GM06990 (cell line): ENCODE data around the gene SPOCK2.

Experiments used
- DNase-seq: peaks from one replicate; pipeline ENCODE4 v3.0.0-alpha.2; 2011; ENCODE audit not compliant: insufficient read length; ENCODE audit errors: extremely low read depth
- H3K27me3 ChIP-seq: replicated peaks from 2 replicates; pipeline ENCODE4 v1.6.0; 2011; ENCODE audit warnings: low read length; ENCODE audit not compliant: control insufficient read depth, insufficient read depth
- H3K36me3 ChIP-seq: 2 replicates; pipeline ENCODE4 v1.5.1; 2011; ENCODE audit warnings: low read length; ENCODE audit not compliant: control insufficient read depth, insufficient read depth
- H3K4me3 ChIP-seq: replicated peaks from 2 replicates; pipeline ENCODE4 v1.5.1; 2011; ENCODE audit warnings: low read depth, mild to moderate bottlenecking, control low read depth, low read length
- CTCF ChIP-seq: IDR thresholded peaks from 2 replicates; pipeline ENCODE4 v1.5.1; 2011; ENCODE audit warnings: low read length, control low read depth, mild to moderate bottlenecking, inconsistent platforms; ENCODE audit not compliant: insufficient read depth, poor library complexity, severe bottlenecking

The SPOCK2 gene

GRCh38 chr10:72020914-72021809, 67.2 kb downstream of the SPOCK2 start:
- H3K27me3 ChIP-seq = no peaks in the 10 kb centered on the region; the same call in 1 of the 2 replicates
- DNase-seq = no peak
- no peak for TF ChIP-seq CTCF
- H3K4me3 ChIP-seq = no peak overlapping the region
- H3K36me3 ChIP-seq = no peaks in the 10 kb centered on the region

GRCh38 chr10:72019085-72019876, 69.1 kb downstream of the SPOCK2 start:
- Histone ChIP-seq H3K36me3 (no peaks in the 10 kb centered on the region), H3K27me3 (no peaks in the 10 kb centered on the region; the same call in 1 of the 2 replicates), H3K4me3 (no peak overlapping the region)
- no peak for TF ChIP-seq CTCF
- no peak for DNase-seq

GRCh38 chr10:72016608-72017300, 71.6 kb downstream of the SPOCK2 start:
- DNase-seq = no peak
- TF ChIP-seq CTCF = no peak
- Histone ChIP-seq H3K4me3 (no peak overlapping the region), H3K27me3 (no peaks in the 10 kb centered on the region; the same call in 1 of the 2 replicates), H3K36me3 (no peaks in the 10 kb centered on the region)

GRCh38 chr10:72015841-72016240, 72.5 kb downstream of the SPOCK2 start:
- no peak for DNase-seq
- no peaks in the 10 kb centered on the region; the same call in 1 of the 2 replicates for H3K27me3 ChIP-seq
- H3K36me3 ChIP-seq = no peaks in the 10 kb centered on the region
- TF ChIP-seq CTCF = no peak
- H3K4me3 ChIP-seq = no peak overlapping the region

GRCh38 chr10:72014785-72015480, 73.4 kb downstream of the SPOCK2 start:
- H3K36me3 ChIP-seq = no peaks in the 10 kb centered on the region
- H3K4me3 ChIP-seq = no peak overlapping the region
- DNase-seq = no peak
- no peaks in the 10 kb centered on the region; the same call in 1 of the 2 replicates for H3K27me3 ChIP-seq
- TF ChIP-seq CTCF = no peak
